ENCODE data around the gene WDR86.

Gene WDR86

GRCh38 chr7:151409667-151410404, at the start of gene WDR86:
WDR86 (minus strand) TSS chr7:151410038; CDS start chr7:151409589, 449 bp downstream.
- no peak for DNase-seq (ENCODE audit: low spot score)

- no peak for DNase-seq (ENCODE audit: low spot score)
These were observed 47.7 kb upstream of the WDR86 start for GRCh38 chr7:151457534-151457933.

- DNase-seq (ENCODE audit: low spot score) = no peak
These were observed 46.9 kb upstream of the WDR86 start for GRCh38 chr7:151456782-151457181.

- no peak for DNase-seq (ENCODE audit: low spot score)
These were observed 46.4 kb upstream of the WDR86 start for GRCh38 chr7:151456276-151456675.

- DNase-seq (ENCODE audit: low spot score) = no peak
These were observed 45.9 kb upstream of the WDR86 start for GRCh38 chr7:151455690-151456089.

GRCh38 chr7:151454932-151455530, 45.2 kb upstream of the WDR86 start:
- no peak for DNase-seq (ENCODE audit: low spot score)

GRCh38 chr7:151454305-151454704, 44.5 kb upstream of the WDR86 start:
- no peak for DNase-seq (ENCODE audit: low spot score)

GRCh38 chr7:151453326-151453791, 43.5 kb upstream of the WDR86 start:
- DNase-seq (ENCODE audit: low spot score) = no peak

- no peak for DNase-seq (ENCODE audit: low spot score)
These were observed 43.0 kb upstream of the WDR86 start for GRCh38 chr7:151452680-151453325.

- DNase-seq (ENCODE audit: low spot score) = no peak
These were observed 42.1 kb upstream of the WDR86 start for GRCh38 chr7:151451626-151452571.

- no peak for DNase-seq (ENCODE audit: low spot score)
These were observed 41.3 kb upstream of the WDR86 start for GRCh38 chr7:151451156-151451555.

- no peak for DNase-seq (ENCODE audit: low spot score)
These were observed 40.2 kb upstream of the WDR86 start for GRCh38 chr7:151449990-151450389.

GRCh38 chr7:151448261-151449252, 38.7 kb upstream of the WDR86 start:
- DNase-seq (ENCODE audit: low spot score) = peak; percentile 73

GRCh38 chr7:151447901-151448260, 38.0 kb upstream of the WDR86 start:
- no peak for DNase-seq (ENCODE audit: low spot score)

GRCh38 chr7:151447312-151447711, 37.5 kb upstream of the WDR86 start:
- DNase-seq (ENCODE audit: low spot score) = no peak

- DNase-seq (ENCODE audit: low spot score) = no peak
These were observed 36.6 kb upstream of the WDR86 start for GRCh38 chr7:151446412-151446811.

- DNase-seq (ENCODE audit: low spot score) = no peak
These were observed 34.8 kb upstream of the WDR86 start for GRCh38 chr7:151444632-151445031.

GRCh38 chr7:151442776-151443496, 33.1 kb upstream of the WDR86 start:
- no peak for DNase-seq (ENCODE audit: low spot score)

GRCh38 chr7:151440799-151441445, 31.1 kb upstream of the WDR86 start:
- DNase-seq (ENCODE audit: low spot score) = no peak

Measured in LoVo (cell line).